GM18867 (cell line): ENCODE measurements around the gene LRRC15.

Experiments
- ATAC-seq: cut with Tn5 transposase; IDR thresholded peaks from one replicate; pipeline ENCODE4 v1.9.1; 2021; ENCODE audit warnings: mild to moderate bottlenecking, moderate library complexity; ENCODE audit not compliant: unreplicated experiment

The LRRC15 gene

DNA sequence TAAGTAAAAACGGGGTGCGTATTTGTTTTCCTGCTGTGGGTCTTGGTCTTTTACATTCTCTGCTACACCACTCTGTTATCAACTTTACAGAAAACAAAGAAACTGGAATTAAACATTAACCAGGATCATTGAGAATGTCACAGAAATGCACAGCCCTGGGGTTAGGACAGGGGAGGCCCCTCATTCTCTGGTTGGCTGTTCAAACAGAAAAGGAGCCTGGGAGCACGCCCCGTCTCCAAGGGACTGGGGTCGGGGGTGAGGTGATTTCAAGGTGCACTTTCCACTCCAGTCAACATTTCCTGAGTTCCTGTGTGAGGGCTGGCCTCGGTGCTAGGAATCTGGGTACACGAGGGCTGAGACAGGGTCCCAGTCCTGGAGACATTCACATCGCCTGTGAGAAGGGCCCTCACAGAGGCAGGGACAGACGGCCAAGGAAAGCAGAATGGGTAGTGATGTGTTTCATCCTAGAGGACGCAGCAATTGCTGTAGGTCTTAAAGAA is 48.7 kb downstream of the LRRC15 start:
- no peak for ATAC-seq

DNA sequence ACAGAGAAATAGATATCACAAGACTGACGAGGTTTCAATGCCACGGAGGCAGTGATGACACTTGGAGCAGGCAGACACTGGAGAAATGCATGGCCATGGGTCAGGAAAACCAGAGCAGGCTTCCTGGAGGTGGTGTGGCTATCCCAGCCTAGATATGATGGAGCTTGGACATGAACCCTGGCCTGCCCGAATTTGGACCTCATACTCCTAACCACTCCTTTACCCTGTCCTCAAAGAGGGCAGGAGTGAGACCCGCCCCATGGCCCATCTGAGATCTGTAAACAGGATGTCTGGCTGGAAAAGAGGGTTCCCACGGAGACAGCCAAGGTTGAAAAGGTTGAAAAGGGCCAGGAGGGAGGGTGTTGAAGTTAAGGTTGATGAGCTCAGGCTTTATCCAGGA is 49.4 kb downstream of the LRRC15 start:
- ATAC-seq, result no peak

DNA sequence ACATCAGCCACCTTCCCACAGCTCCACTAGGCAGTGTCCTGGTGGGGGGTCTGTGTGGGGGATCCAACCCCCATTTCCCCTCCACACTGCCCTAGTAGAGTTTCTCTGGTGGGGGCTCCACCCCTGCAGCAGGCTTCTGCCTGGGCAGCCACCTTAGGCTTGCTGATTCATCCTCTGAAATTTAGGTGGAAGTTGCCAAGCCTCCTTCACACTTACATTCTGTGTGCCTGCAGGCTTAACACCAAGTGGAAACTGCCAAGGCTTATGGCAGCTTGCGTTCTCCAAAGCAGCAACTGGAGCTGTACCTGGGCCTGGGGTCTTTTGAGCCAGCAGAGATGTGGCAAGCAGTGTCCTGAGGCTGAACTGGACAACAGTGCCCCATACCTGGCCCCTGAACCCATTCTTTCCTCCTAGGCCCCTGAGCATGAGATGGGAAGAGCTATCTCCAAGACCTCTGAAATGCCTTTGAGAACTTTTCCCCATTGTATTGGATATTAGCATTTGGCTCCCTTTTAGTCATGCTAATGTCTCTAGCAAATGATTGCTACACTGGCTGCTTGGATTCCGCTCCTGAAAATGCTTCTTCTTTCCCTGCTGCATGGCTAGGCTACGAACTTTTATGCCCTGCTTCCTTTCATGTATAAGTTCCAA is 50.9 kb downstream of the LRRC15 start:
- ATAC-seq, result no peak

DNA sequence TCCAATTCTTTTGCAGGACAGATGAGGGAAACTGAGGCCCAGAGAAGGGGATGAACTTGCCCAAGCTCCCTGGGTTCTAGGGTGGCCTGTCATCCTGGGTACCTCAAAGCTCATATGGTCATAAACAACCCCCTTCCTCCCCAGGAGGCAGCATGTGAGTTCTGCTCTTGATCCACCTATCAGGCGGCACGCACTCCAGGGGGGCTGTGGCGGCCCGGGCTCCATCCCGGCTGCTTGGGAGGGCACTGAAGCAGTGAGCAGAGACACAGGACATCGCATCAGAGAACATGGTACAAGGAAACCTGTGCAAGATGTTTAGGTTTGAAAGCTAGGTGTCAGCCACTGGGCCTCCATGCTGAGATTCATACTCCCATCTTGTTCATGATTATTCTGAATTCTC is 52.6 kb downstream of the LRRC15 start:
- ATAC-seq, result no peak

DNA sequence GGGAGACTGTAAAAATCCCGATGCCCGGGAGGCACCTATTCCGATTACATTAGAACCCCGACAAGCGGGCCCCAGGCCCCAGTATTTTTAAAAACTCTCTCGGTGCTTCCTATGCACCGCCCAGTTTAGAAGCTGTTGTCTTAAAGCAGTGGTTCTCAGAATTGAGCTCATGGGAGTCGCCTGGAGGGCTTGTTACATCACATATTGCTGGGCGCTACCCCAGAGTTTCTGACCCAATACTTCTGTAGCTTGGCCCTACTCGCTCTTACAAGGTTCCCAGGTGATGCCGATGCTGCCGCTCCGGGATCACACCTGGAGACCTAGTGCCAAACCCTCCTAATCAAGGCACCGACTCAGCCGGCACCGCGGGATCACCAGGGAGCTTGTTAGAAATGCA is 53.6 kb downstream of the LRRC15 start:
- peak; percentile 26 for ATAC-seq

DNA sequence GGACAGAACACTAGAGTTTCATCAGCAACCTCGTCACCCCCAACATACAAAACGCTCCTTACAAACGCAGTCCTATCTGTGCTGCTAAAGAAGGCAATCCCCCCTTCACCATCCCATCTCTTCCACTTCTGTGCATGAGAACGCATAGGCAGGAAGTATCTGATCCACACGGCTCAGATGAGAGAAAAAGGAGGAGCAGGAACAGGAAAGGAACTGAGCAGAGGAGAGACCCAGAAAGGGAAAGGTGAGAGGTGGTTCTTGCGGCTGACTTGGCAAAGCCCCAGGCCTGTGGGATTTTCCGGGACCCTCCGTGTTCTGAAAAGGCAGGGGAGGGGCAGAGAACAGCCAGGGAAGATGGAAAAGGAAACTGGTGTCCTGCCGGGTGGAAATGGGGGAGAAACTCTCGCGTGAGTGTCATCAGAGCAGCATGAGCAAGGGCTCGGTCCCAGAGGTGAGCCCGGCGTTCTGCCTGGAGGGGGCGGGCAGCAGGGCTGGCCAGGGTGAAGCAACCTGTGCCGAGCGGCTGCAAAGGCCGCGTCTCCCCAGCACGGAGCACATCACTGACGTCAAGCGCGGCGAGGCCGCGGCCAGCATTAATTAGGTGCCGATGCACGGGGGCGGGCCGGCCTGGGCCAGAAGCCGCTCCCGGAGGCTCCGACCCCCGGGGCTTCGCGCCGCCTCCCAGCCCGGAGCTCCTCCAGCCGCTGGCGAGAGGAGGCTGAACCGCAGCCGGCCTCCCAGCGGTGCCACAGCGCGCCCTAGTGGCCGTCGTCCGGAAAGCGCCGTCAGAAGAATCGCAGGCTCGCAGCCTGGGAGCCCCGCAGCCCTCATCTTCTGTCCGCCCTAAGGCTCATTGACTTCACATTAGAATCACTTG is 54.2 kb downstream of the LRRC15 start:
- peak; percentile 89 for ATAC-seq

DNA sequence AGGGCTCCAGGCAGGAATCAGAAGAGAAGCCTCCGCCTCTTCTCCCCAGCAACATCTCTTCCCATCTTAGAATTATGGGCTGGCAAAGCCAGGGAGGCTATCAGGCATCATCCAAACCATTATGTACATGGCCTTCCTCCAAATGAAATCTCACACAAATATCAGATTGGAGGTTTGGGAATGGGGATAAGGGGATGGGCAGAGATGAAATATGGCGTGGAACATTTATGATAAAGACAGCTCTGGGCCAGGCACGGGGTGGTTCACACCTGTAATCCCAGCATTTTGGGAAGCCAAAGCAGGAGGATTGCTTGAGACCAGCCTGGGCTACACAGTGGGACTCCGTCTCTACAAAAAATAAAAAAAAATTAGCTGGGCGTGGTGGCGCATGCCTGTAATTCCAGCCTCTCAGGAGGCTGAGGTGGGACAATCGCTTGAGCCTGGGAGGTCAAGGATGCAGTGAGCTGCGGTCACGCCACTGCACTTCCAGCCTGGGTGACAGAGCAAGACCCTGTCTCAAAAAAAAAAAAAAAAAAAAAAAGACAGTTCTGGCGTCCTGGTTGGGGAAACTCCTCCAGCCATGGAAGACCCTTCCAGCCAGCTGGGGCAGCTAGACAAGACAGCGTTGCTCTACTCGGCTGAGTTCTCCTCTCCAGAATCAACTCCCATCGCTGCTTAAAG is 55.0 kb downstream of the LRRC15 start:
- no peak for ATAC-seq

DNA sequence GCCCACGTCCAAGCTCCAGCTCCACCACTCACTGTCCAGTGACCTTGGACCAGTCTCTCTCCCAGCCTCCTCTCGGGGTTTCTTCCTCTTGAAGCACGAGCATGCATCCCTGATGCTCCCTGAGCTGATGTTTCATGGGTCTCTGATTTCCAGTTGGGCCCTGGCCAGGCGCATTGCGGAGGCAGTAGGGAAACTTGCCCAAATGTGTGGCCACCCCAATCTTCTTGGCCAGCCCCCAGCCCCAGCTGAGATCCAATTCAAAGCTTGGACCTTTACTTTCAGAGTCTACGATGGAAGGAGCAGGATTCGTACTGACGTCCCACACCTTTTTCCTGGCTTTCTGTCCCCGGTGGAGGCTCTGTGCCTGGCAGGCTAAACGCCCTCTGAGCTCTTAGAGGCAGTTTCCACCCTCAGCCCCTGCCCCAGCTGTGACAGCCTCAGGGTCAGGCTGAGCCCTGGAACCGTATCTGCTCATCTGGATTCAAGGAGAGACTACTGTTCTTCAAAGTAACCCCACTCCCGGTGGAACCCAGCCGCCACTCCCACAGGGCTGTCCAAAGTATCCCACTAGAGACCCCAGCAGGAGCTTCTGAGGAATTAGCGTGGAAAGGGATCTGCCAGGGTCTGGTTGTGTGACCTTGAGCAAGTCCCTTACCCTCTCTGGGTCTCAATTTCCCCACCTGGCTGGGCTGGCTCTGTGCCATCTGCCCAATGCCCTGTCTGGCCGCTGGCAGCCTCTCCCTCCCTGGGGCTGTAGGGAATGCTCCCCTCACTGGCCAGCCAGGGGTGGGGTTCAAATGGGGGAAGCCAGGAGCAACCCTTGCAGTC is 55.8 kb downstream of the LRRC15 start:
- no peak for ATAC-seq

DNA sequence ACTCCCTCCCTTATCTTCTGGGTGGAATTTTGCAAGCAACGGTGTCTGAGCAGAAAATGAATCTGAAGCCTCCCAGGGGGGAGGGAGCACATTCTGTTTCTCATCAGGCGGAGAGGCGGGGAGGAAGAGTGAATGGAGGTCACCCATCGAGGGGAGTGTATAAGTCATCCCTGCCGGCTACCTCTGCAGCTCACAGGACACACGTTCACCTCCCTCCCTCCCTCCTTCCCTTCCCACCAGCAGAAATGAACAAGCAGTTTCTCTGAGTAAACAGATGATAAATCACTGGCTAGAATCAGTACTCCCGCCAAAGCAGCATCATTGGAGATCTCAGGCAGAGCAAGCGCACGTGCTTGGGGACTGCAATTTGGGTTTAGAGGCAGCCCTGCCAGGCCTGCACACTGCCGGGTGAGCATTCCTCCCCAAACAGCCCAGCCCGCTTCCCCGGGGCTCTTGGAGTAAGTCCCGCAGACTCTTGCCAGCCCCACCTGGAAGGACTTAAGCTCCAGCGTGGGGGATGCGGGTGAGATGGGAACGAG is 56.7 kb downstream of the LRRC15 start:
- no peak for ATAC-seq

DNA sequence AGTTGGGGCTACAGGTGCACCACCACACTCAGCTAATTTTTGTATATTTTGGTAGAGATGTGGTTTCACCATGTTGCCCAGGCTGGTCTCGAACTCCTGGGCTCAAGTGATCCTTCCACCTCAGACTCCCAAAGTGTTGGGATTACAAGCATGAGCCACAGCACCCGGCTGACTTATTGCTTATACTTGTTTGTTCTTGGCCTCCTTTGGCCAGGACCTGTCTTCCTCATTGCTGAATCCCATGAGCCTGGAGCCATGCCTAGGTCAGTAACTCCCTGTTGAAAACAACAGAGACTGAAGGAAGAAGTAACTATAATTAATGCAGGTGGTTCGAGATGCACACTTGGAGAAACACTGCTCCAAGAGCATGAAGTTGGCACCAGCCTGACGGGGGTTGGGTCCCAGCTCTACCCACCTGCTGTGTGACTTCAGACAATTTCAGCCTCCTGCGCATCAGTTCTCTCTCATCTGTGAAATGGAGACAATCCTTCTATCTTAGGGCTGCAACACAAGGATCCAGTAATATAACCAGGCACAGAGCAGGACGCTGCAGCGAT is 57.3 kb downstream of the LRRC15 start:
- no peak for ATAC-seq

DNA sequence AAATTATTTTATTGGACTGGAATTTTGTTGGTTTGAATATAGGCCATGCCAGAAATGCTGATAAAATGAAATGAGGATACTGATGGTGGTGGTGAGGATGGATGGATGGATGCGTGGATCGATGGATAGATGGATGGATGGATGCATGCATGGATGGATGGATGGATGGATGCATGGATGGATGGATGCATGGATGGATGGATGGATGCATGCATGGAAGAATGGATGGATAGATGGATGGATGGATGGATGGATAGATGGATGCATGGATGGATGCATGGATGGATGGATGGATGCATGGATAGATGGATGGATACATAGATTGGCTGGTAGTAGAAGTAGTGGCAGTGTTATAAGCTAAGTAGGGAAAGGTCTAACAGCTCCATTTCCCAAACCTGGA is 58.5 kb downstream of the LRRC15 start:
- no peak for ATAC-seq

DNA sequence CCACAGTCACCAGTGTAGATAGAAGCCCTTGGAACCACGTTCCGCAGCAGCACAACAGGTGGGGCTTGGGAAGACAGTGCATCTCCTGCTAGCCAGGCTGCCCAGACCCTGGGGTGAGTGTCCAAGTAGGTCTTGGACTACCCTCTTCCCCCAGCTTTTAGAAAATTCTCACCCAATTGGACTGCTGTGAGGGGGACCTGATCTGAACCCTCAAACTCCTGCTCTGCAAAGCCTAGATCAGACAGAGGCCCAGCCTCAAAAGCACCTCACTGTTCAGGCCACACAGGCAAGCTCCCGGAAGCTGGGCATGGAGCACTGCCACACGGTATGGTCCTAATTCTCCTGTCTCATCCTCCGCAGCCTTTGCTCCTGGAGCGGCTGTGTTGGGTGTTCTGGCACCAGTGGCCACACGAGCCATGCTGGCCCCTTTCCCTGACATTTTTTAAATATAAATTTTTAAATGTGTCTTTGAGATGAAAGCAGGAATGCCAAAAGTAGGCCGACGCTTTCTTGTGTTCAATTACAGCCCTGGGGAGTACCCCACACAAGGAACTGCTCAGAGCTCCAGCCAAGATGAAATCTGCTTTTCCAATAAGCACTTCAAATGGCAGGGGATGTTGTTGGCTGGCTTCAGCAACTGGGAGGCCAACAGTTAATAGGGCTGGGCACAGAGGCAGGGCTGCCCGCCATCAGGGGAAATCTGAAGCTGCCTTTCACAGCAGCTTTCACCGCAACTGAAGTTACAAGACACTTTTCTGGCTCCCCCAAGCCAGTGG is 59.3 kb downstream of the LRRC15 start:
- no peak for ATAC-seq

DNA sequence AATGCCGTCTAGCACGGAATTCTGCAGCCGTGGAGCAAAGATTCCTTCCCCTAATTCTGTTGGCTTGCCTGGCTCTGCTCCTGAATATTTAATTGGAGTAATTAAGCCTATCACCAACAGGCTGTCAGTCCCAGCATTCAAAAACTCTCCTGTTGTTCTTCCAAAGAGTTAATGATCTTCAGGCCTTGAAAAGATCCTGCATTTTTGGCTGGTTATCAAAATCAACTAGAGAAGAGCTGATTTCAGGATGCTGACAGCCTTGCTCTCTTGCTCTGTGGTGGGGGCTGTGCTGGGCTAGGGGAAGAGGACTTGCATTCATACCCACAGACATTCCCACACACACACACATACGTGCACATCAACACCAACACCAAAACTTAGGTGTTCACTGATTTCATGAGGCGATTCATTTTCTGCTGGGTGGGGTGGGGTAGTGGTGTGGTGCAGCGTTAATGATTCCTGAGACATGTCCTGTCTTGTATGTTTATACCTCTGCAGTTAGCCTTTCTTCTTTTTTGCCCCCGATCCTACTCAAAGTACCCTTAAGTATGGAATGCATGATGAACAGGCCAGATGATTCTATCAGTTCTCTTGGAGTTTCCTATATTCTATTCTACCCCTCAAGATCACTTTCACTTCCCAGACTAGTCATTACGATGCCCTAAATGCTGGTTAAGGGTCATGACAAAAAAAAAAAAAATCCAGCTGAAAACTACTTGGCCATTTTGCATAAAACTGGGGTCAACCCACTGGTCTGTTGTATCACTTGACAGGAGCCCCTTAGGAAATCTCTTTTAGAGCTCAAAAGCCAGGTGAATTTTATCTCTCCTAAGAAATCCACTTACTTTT is 60.7 kb downstream of the LRRC15 start:
- ATAC-seq, result no peak

DNA sequence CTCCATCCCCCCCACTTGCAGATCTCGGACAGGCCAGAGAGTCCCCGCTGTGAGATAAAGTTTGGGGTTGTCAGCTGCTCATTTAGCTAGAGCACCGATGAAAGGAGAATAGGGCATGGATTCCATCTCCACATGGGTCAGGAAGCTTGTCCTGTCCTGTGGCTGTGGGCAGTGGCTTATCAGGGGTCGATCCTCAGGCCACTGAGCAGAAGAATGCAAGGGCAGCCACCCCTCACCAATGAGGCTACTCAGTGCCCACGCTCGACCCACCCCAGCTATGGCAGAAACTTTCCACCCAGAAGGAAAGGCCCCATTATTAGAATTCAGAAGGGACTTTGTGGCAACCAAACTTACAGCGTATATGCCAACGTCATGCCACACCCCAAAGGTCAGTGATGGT is 61.7 kb downstream of the LRRC15 start:
- ATAC-seq, result no peak

DNA sequence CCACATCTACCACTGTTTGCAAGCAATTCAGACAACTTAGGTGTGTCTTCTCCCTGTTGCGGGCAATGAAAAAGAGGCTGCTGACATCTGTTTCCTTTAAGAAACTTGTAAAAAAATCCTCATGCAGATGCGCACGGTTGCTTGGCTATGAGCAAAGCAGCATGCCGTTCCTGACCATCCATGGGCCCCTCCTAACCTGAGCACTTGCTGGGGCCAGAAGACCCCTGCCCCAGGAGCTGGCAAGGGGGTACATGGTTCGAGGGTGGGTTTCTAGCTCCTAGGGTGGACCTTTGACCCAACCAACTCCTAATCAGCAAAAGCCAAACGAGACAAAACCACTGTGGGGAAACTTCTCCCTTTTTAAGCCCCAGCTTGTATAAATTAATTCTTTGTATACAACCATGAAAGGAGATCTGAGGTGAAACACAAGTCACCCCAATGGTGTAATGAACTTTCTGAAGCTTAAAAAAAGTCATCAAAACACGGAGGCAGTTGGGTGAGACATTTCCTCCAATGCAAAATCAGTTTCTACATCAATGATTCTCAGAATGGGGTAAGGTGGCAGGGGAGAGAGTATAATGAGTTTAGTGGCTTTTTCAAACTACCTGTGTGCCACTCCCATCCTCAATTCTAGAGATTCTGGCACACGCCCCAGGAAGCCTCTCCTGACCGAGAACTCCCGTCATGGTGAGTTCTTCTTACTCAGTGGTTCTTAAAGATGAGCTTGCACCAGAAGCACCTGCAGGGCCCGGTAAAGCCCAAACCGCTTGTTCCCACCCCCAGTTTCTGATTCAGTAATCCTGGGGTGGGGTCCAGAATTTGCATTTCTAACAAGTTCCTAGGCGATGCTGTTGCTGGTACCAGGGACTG is 62.5 kb downstream of the LRRC15 start:
- ATAC-seq, result peak; percentile 55

DNA sequence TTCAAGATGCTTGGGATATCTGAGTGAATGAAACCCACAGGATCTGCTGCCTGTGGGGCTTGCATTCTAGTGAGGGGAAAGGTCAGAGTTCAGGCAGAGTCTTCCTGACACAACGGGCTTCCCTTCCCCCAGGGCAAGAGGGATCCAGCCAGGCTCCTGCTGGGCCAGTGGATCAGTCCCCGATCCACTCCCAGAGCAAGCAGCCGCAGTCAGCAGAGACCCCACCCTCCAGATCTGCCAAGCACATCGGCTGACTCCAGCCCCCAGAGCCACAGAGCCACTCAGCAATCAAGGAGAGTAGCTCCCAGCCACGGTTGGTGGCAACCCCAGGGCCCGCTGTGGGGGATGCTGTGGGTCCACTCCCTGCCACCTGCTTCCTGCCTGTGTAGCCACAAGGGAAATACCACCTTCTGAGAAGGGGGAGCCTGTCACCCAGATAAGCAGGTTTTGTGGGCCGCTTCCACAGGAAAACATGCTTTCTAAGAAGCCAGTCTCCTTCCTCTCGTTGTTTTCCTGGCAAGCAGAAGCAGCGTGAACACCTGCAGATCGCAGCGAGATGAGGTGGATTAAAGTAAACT is 63.3 kb downstream of the LRRC15 start:
- peak; percentile 40 for ATAC-seq
